GM23248 (cell line): ENCODE measurements around the gene SPTSSA.

ENCODE experiments used
- EZH2 ChIP-seq: fragments of 200-600 bp; sonication (generic); IDR thresholded peaks from 2 replicates; pipeline ENCODE4 v1.6.1; 2018; ENCODE audit warnings: antibody characterized with exemption, mild to moderate bottlenecking; ENCODE audit not compliant: insufficient read depth, poor library complexity, severe bottlenecking
- EZH2phosphoT487 ChIP-seq: fragments of 200-600 bp; sonication (generic); IDR thresholded peaks from 2 replicates; pipeline ENCODE4 v1.6.1; 2018; ENCODE audit warnings: antibody characterized with exemption, moderate library complexity, mild to moderate bottlenecking, low read depth; ENCODE audit not compliant: insufficient read depth

- TF ChIP-seq EZH2phosphoT487 (no peak), EZH2 (no peak)
Observed at GRCh38 chr14:34383839-34384238, 78.2 kb downstream of the SPTSSA start.
